NCI-H526 (cell line): ENCODE measurements around the gene GTF3C1.
"Not testable (repeated sequence)": the region's sequence is repeated elsewhere in the genome, so short reads cannot be mapped to it uniquely, and the experiment has no call there.

Source experiments
- DNase-seq, 2 experiments: peaks; one replicate each; lab custom pipeline; 2025; lab: John Stamatoyannopoulos, UW

GTF3C1 gene

GRCh38 chr16:27462200-27462845 lies 87.4 kb downstream of the GTF3C1 start:
- DNase-seq = no peak

DNA sequence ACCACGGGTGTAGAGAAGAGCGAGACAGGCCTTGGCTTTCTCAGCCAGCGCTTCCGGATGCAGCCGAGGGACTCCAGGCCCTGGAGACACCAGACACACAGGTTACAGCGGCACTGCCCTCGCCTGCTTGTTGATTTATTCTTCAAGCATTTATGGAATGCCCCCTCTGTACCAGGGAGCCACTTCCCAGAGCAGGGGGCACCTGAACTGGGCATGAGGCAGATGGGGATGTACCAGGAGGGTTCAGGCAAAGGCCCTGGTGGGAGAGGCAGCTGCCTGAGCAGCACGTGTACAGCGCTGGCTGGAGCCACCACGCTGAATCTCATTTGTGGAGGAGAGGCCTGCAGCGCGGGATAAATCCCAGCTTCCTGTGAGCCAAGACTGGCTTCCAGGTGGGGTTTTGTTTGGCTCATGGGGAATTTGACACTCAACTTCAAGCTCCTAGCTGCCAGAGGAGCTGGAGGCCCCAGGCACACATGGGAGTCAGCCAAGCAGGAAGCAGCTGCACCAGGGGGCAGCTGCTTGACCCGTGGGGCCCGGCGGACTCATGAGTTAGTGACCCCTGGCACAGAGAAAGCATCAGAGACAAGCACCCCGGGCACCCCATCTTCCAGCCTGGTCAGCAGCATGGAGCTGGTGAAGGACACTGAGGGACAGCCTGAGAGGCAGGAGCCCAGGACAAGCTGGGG lies 88.1 kb downstream of the GTF3C1 start:
- DNase-seq = no peak

- DNase-seq = no peak
Observed at GRCh38 chr16:27460663-27461482, 88.8 kb downstream of the GTF3C1 start.

GRCh38 chr16:27460213-27460612 lies 89.5 kb downstream of the GTF3C1 start:
- DNase-seq = no peak

- no peak for DNase-seq
Observed at GRCh38 chr16:27458987-27459688, 90.6 kb downstream of the GTF3C1 start.

DNA sequence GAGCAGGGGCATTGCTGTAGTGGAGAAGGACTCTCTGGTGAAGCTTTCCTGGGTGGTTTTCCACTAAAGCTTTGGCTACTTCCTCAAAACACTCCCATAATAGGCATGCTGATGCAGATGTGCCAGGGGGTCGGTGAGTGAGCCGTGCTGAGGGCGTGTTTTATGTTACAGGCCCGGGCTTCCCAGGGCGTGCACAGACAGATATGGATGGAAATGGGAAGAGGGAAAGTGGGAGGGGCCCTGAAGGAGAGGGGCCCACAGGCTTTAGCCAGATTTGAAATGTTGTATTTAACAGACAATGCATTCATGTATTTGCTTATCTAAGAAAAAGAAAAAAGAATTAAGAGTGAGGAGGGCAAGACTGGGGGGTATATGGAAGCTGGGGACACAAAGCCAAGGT lies 91.5 kb downstream of the GTF3C1 start:
- DNase-seq = no peak

GRCh38 chr16:27457605-27457900 lies 92.2 kb downstream of the GTF3C1 start:
- not testable (repeated sequence) for DNase-seq

DNA sequence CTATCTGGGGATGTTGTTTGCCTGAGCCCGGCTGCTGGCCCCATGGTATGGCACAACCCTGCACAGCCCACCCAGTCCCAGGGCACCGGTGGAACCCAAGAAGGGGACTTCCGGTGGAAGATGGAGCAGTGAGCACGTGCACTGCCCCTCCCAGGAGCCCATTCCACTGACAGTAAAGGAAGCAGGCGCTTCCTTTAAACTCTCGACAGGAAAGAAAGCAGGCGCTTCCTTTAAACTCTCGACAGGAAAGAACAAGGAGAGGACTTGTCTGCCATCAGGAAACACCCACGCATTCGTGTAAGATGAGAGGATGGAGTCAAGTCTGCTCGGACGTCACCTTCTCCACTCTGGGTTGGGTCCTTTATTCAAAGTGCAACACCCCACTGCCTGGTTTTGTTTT lies 94.0 kb downstream of the GTF3C1 start:
- no peak for DNase-seq

DNA sequence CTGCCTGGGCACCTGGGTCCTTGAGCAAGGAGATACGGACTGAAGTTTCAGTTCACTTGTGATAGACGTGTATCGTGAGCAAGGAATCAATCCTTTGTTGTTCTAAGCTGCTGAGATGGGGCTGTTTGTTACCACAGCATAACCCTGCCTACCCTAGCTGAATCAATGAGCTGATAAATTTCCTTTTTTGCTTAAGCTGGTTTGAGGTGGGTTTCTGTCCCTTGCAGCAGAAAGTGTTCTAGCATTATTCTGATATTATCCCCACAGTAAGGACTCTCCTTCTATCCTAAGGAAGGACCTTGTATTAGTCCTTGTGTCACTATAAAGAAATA lies 96.3 kb downstream of the GTF3C1 start:
- no peak for DNase-seq

- DNase-seq = no peak
Observed at GRCh38 chr16:27452569-27453493, 96.9 kb downstream of the GTF3C1 start.

GRCh38 chr16:27450196-27450549 lies 99.5 kb downstream of the GTF3C1 start:
- DNase-seq = no peak

GRCh38 chr16:27449434-27450195 lies 100.1 kb downstream of the GTF3C1 start:
- DNase-seq = no peak

DNA sequence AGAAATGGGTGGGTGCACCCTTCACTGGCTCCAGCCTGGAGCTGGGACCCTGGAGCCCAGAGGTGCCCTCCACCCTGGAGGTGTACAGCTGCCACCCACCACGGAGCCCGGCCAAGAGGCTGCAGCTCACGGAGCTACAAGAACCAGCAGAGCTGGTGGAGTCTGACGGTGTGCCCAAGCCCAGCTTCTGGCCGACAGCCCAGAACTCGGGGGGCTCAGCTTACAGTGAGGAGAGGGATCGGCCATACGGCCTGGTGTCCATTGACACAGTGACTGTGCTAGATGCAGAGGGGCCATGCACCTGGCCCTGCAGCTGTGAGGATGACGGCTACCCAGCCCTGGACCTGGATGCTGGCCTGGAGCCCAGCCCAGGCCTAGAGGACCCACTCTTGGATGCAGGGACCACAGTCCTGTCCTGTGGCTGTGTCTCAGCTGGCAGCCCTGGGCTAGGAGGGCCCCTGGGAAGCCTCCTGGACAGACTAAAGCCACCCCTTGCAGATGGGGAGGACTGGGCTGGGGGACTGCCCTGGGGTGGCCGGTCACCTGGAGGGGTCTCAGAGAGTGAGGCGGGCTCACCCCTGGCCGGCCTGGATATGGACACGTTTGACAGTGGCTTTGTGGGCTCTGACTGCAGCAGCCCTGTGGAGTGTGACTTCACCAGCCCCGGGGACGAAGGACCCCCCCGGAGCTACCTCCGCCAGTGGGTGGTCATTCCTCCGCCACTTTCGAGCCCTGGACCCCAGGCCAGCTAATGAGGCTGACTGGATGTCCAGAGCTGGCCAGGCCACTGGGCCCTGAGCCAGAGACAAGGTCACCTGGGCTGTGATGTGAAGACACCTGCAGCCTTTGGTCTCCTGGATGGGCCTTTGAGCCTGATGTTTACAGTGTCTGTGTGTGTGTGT lies 100.9 kb downstream of the GTF3C1 start:
- no peak for DNase-seq

DNA sequence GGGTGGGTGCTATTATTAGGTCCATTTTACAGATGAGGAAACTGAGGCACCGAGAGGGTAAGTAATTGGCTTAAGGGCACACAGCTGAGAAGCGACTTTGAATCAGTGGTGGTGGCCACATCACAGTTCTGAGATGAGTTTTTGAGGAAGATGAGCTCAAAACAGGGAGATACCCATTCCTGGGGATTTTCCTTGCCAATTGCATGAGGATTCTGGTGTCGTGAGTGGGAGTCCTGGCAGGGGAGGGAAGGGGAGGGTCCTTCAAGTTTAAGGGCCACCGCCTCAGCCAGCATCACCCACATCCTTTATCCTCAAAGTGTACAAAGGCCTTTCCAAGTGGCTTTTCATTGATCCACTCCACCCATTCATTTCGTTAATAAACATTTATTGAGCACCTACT lies 102.4 kb downstream of the GTF3C1 start:
- DNase-seq = no peak

DNA sequence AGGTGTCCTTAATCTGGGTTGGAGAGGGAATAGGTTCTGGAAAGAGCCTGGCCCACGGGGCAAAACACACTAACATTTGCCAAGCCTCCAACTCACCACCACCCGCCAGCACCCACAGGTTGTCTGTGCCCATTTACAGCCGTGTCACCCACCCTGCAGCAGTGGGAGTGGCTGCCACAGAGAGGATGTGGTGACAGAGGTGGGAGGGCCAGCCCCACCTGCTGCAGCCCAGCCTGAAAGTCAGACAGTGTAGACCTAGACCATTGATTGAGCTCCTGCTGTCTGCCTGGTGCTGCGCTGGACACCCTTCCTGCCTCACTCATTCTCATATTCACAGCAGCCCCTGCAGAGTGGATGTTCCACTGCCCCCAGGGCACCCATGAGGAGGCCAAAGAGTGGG lies 103.0 kb downstream of the GTF3C1 start:
- no peak for DNase-seq

DNA sequence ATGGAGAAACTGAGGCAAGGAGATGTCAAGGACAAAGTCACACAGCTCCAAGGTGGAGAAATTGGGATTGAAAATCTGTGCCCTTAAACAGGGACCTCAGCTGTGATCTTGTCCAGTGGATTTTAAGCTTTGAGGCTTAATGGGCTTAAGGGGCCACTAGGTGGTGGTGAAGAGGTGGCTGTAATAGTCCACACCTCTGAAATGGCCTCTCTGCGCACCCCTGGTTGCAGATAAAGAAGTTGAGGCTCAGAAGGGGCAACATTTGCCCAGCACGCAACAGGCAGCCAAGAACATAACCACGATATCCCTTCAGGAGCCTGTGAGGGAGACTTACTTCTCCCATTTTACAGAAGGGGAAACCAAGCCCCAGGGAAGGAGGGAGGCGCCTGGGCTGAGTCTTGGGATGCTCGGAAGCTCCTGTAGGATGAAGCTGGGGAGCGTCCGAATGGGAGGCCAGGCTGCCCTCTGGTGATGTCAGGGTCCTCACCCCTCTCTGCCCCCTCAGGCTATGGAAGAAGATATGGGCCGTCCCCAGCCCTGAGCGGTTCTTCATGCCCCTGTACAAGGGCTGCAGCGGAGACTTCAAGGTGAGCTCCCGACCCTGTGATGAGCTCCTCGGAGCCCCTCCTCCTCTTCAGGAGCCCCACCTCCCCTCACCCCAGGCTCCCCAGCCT lies 104.1 kb downstream of the GTF3C1 start:
- DNase-seq = no peak

DNA sequence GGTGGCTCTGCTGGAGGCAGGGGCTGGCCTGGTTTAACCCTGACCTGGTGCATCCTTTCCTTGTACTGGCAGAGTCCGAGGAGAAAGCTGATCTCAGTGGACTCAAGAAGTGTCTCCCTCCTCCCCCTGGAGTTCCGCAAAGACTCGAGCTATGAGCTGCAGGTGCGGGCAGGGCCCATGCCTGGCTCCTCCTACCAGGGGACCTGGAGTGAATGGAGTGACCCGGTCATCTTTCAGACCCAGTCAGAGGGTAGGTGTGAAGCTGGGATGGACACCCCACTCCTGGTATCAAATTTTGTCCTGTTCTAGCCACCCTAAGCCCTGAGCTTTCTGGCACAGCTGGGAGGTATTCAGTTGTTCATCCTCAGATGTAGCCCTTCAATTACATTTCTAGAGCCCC lies 105.2 kb downstream of the GTF3C1 start:
- no peak for DNase-seq

DNA sequence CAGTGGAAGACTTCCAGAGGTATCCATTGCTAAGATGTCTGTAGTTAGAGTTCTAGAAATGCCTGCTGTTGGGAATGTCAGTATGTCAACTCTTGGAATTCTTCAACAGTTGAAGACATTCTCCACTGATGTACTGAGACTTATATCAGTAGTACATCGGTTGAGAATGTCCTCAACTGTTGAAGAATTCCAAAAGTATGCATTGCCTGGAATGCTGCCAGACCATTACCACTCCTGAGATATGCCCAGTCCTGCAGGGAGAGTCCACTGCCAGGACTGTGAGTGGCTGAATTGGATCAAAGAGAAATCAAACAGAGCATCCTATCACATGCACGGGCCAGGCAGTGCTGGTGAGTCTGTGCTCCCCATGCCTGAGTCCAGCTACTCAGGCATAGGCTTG lies 105.7 kb downstream of the GTF3C1 start:
- no peak for DNase-seq

DNA sequence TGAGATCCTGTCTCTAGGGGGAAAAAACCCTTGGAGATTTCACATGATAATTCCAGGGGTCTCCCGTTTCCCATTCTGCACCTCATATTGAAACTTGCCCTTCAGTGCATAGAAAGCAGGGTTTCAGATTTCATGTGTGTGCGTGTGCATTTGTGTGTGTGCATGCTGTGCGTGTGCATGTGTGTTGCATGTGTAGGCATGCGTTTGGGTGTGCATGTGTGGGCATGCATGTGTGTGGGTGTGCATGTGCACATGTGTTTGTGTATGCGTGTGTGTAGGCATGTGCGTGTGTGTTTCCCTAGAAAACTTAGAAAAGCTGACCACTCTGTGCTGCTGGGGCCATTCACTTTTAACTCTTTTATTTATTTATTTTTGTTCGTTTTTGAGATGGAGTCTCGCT lies 107.7 kb downstream of the GTF3C1 start:
- no peak for DNase-seq
